Parathyroid adenoma (tissue), 2 donors: ENCODE measurements around the gene ARFGEF2.
A peak's percentile ranks its signal among the peaks of the same experiment; 100 is the strongest.

Experiments
- H2AFZ ChIP-seq: fragments of 300-600 bp; sonication (generic); one replicate; pipeline ENCODE4 v1.7.0; 2017; ENCODE audit warnings: antibody characterized with exemption, mild to moderate bottlenecking
- H3K27ac ChIP-seq: fragments of 300-600 bp; sonication (generic); one replicate; pipeline ENCODE4 v1.7.0; 2017
- H3K27me3 ChIP-seq: fragments of 300-600 bp; sonication (generic); one replicate; pipeline ENCODE4 v1.7.0; 2017; ENCODE audit warnings: low read length; ENCODE audit not compliant: control insufficient read depth, insufficient read depth
- H3K36me3 ChIP-seq: fragments of 300-600 bp; sonication (generic); one replicate; pipeline ENCODE4 v1.7.0; 2017; ENCODE audit warnings: low read length; ENCODE audit not compliant: control insufficient read depth, insufficient read depth
- H3K4me1 ChIP-seq: fragments of 300-600 bp; sonication (generic); one replicate; pipeline ENCODE4 v1.7.0; 2017; ENCODE audit warnings: control low read depth
- H3K4me2 ChIP-seq: fragments of 300-600 bp; sonication (generic); one replicate; pipeline ENCODE4 v1.7.0; 2017; ENCODE audit warnings: low read length
- H3K4me3 ChIP-seq: fragments of 300-600 bp; sonication (generic); one replicate; pipeline ENCODE4 v1.7.0; 2017; ENCODE audit warnings: low read depth, low read length
- H3K79me2 ChIP-seq: fragments of 300-600 bp; sonication (generic); one replicate; pipeline ENCODE4 v1.7.0; 2017; ENCODE audit warnings: control low read depth
- H3K9ac ChIP-seq: fragments of 300-600 bp; sonication (generic); one replicate; pipeline ENCODE4 v1.7.0; 2017; ENCODE audit warnings: mild to moderate bottlenecking
- H3K9me3 ChIP-seq: fragments of 300-600 bp; sonication (generic); one replicate; pipeline ENCODE4 v1.7.0; 2017; ENCODE audit warnings: low read length; ENCODE audit not compliant: control insufficient read depth
- TF ChIP-seq, protein P1 (sequence below): fragments of 300-600 bp; sonication (generic); IDR thresholded peaks from one replicate; pipeline ENCODE4 v1.7.0; 2017; ENCODE audit warnings: antibody characterized with exemption, mild to moderate bottlenecking
- donor health status: primary hyperparathyroidism.

The ARFGEF2 gene

DNA sequence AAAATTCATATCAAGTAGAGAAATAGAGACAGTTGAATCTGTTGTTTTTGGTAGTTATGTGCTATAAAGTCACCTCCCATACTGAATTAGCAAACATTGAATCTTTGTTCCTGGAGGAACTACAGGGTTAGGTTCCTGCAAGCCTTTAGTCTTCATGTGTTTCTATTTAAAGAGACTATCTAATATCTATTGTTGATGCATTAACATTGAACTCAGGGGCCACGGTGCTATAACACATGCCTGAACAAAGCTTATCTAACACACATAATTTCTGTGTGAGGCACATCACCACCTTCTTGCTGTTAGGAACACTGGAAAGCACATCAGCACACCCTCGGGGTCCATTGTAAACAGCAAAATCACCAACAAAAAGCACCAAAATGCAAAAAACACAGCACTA, 21.2 kb downstream of the ARFGEF2 start:
- Histone ChIP-seq H3K9me3 (no peaks in the 10 kb centered on the region), H3K4me1 (peaks cover 10% of the 10 kb centered on the region), H3K4me3 (no peak overlapping the region), H3K79me2 (peaks cover 31% of the 10 kb centered on the region), H3K27ac (no peak overlapping the region), H3K4me2 (no peak overlapping the region), H2AFZ (no peak overlapping the region), H3K27me3 (no peaks in the 10 kb centered on the region), H3K9ac (no peak overlapping the region), H3K36me3 (no peaks in the 10 kb centered on the region)
- TF ChIP-seq, protein P1, sequence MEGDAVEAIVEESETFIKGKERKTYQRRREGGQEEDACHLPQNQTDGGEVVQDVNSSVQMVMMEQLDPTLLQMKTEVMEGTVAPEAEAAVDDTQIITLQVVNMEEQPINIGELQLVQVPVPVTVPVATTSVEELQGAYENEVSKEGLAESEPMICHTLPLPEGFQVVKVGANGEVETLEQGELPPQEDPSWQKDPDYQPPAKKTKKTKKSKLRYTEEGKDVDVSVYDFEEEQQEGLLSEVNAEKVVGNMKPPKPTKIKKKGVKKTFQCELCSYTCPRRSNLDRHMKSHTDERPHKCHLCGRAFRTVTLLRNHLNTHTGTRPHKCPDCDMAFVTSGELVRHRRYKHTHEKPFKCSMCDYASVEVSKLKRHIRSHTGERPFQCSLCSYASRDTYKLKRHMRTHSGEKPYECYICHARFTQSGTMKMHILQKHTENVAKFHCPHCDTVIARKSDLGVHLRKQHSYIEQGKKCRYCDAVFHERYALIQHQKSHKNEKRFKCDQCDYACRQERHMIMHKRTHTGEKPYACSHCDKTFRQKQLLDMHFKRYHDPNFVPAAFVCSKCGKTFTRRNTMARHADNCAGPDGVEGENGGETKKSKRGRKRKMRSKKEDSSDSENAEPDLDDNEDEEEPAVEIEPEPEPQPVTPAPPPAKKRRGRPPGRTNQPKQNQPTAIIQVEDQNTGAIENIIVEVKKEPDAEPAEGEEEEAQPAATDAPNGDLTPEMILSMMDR, result no peak

- Histone ChIP-seq H2AFZ (no peak overlapping the region), H3K9ac (no peak overlapping the region), H3K4me3 (no peak overlapping the region), H3K36me3 (no peaks in the 10 kb centered on the region), H3K9me3 (no peaks in the 10 kb centered on the region), H3K79me2 (peaks cover 22% of the 10 kb centered on the region), H3K27ac (peak overlapping the region; percentile 55), H3K4me1 (peaks cover 8% of the 10 kb centered on the region), H3K4me2 (no peak overlapping the region), H3K27me3 (no peaks in the 10 kb centered on the region)
- TF ChIP-seq, protein P1, result no peak
These were observed 23.3 kb downstream of the ARFGEF2 start for GRCh38 chr20:48944663-48945297.

GRCh38 chr20:48945840-48946514, 24.5 kb downstream of the ARFGEF2 start:
- Histone ChIP-seq H3K4me1 (peaks cover 9% of the 10 kb centered on the region), H2AFZ (no peak overlapping the region), H3K36me3 (no peaks in the 10 kb centered on the region), H3K27ac (peak overlapping the region; percentile 55), H3K4me3 (no peak overlapping the region), H3K9me3 (no peaks in the 10 kb centered on the region), H3K27me3 (no peaks in the 10 kb centered on the region), H3K9ac (no peak overlapping the region), H3K4me2 (peak overlapping the region; percentile 27), H3K79me2 (peaks cover 20% of the 10 kb centered on the region)
- TF ChIP-seq, protein P1, result no peak

GRCh38 chr20:48948612-48949011, 27.1 kb downstream of the ARFGEF2 start:
- H3K36me3 ChIP-seq, result no peaks in the 10 kb centered on the region
- H3K9me3 ChIP-seq, result no peaks in the 10 kb centered on the region
- no peak overlapping the region for H2AFZ ChIP-seq
- no peaks in the 10 kb centered on the region for H3K27me3 ChIP-seq
- peaks cover 18% of the 10 kb centered on the region for H3K4me1 ChIP-seq
- H3K79me2 ChIP-seq, result peaks cover 13% of the 10 kb centered on the region
- peak overlapping the region; percentile 48 for H3K4me2 ChIP-seq
- peak overlapping the region; percentile 81 for H3K27ac ChIP-seq
- H3K9ac ChIP-seq, result no peak overlapping the region
- H3K4me3 ChIP-seq, result no peak overlapping the region
- TF ChIP-seq, protein P1, result no peak
